Cardiac septum (tissue), 1 donor: Measurements from ENCODE around the gene QTRT2. TPM values are rescaled to one million over a fixed set of nuclear protein-coding genes. Genes with fewer than 3 reads are reported as not detected.

ENCODE experiments used
- DNase-seq: peaks from one replicate; pipeline ENCODE4 v3.0.0-alpha.2; 2020; ENCODE audit warnings: low spot score
- intact Hi-C: fragments of 100-400 bp; cut with DNase I; formaldehyde crosslinking; loops from one replicate; pipeline ENCODE4 v1.14.0; 2022
- long read RNA-seq: library from polyadenylated mRNA; unstranded; transcript quantifications from one replicate; pipeline ENCODE4 v2.0.0, GENCODE V29; 2021
- total RNA-seq: library from RNA; stranded (reverse); fragmentation: NEBNext Ultra II Directional; extraction: Animal tissue kit (Norgen Biotek cat#: 25700); gene quantifications from one replicate; pipeline ENCODE4 v1.2.1, GENCODE V29; 2021
- donor health status: DM: no; HTN: no; CAD: no.

QTRT2 gene
- total RNA-seq, result 6.5 TPM
- long read RNA-seq, partial matches to known transcripts, result 1 of 7 reads
- long read RNA-seq, other reads (novel, unspliced or antisense), result 4 of 7 reads

DNA sequence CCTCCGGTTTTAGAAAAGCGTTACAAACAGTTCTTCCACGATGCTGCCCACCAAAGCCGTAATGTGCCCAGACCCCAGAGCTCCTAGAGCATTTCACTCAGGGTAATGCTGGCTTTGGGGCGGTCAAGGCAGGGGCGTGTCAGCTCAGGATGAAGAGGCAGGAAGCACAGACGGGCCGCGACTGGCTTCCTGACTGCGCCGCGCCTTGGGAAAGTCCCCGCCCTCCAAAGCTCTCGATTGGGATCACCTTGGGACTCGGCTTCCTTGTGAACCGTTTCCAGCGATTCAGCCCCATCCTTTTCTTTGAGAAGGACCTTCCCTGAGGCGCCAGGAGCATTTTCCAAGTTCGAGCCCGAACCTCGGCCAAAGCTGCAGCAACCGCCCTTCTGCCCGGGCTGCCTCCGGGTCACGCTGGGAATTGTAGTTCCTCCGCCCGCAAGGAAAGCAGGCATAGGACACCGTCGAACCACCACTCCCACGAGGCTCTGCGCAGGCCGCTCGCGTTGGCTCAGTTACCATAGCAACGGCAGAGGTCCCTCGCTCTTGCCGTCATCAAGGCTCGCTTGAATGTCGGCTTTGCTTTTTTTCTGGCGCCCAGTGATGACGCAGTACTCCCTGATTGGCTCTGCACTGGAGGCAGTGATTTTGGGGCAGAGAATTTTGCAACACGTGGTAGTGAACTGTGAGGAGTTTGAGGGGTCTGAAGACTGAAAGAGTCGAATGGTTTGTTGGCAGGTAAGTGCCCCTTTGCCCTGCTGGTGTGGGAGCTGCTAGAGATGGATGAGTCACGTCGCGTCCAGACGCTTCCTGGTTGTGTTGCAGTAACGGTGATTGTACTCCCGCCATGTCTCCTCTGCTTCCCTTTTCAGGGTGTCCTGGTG, at the start of gene QTRT2, which contains the start of gene CCDC191:
Gene QTRT2 (plus strand): TSS at position 608 of the 881 bp plus-strand sequence. CDS start 8,521 bp downstream, outside the sequence.
Gene CCDC191 (minus strand): TSS at position 397 of the 881 bp plus-strand sequence. CDS start 60 bp downstream, at position 337.
- peak; percentile 100 for DNase-seq
- intact Hi-C loops, result loop anchor here (5.0 to 10.0 kb wide), 3 partner anchors 98 to 309 kb away; partner anchors contain the start of genes ATP6V1A, GRAMD1C and NAA50

DNA sequence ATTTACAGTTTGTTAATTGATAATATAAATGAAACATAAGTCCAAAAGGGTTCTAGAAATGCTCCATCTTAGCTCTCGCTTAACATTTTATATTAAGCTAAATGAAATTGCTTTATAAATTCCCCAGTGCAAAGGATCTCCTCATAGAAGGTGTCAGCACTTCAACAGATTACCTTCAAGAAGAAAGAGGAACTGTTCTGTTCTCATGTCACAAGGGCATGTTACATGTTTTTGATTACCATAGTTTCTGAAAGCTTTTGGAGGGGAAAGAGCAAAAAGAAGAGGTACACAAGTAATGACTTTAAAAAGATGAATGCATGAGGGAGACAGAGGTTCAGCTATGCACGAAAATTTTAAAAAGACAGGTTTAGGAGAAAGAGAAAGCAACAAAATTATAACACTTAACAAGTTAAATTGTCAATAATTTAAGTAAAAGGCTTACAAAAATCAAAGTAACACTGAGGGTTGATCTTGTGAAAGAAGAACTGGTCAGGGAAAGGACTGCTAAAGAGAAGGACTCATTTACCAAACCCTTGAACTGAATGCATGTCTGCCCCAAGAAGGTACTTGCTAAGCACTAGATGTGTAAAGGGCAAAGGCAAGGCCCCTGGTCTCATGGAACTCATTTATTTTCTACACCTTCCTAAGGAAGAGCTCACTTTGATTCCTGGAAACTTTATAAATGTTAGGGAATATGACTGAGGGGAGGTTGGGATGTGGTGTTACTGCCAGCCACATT, 45.3 kb upstream of the QTRT2 start:
- DNase-seq, result no peak
- intact Hi-C loops, result no loop called here

DNA sequence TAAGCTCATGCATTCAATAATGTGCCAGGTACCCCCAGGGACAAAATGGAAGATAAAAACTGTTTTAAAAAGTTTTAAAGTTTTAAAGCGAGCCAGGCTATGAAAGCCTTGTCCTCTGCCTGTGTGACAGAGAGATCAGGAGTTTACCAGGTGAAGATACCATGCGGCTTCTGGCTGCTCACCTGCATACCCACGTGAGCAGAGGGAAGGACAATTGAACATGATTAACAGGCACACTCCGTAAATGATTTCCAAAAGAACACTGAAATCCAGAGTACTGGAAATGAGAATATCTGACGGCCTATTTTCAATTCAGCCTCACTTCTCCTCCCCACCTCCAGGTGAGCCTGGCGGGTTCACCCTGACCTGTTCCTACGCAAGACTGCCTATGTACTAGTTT, 42.3 kb upstream of the QTRT2 start:
- no peak for DNase-seq
- intact Hi-C loops, result no loop called here

DNA sequence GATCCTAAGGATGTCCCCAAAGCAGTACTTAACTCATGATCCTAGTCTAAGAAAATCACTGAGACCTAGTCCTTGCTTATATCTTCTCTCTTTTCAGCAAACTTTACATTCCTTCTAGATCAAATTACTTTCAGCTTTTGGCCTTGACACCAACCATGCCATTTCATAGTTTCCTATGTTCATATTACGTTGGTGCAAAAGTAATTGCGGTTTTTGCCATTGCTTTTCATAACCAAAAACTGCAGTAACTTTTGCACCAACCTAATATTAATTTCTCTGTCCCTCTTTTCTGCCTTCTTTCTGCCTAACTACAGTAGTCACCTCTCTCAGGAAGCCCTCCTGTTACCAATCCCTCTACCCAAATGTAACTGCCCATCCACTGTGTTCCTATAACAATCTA, 37.1 kb upstream of the QTRT2 start:
- DNase-seq, result no peak
- intact Hi-C loops, result no loop called here

DNA sequence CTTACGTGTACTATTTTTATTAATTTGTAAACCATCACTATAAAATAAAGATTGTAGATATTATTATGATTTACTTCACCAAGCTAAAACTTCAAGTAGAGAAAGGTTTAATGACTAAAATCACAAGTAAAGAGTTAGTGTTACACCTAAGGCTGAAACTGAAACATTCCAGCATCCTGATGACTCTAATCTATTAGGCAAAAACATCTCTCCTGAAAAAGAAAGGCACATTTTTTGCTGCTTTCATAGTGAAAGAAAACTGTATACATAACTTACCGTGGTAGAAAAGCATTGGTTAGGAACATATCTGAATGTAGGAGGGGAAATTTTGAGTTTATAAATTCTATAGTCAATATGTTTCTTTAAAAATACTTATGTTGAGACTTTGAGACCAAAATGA, 35.6 kb upstream of the QTRT2 start:
- no peak for DNase-seq
- intact Hi-C loops, result no loop called here

DNA sequence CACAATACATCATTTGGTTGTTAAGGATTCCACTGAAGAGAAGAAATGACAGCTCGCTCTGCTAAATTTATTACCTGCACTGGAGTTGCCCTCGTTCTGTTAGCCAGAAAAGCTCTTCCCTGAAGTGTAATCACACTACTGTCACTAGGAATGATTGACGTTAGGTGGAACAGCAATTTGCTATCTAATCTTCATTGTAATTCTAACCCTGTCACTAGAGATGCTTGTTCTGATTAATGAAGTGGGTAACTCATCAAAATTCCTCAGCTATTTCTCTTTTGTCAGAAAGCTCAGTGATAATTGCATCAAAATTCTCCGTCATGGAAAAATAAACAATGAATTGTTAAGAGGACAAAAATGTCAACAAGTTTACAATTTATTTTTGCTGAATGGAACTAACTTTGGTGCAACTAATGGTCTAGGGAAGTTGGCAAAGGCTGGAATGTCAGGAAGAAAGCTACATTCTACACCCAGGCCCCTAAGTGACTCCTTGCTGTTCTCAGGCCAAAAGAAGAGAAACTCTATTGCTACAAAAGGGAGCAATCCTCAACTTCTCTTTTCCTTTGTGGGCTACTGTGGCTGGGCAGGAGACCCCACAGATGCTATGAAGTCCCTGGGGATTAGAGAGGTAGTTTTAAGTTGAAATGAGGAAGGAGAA, 34.3 kb upstream of the QTRT2 start:
- intact Hi-C loops, result no loop called here
- DNase-seq, result no peak

DNA sequence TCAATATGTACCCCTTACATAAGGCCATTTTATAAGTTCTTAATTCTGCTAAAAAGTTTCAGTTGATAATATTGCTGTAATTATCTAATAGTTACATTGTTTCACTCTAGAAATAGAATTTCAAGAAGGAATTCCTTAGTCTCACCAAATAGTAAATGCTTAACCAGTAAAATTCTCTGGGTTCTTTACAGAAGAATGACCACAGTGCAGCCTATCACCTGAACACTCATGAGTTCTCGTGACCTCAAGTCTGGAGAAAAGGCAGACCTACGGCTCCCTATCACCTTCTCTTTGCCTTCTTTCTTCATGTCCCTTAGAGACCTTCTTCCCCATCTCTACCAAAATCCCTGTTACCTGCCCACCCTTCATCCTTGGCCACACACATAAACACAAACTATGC, 31.1 kb upstream of the QTRT2 start:
- DNase-seq, result no peak
- intact Hi-C loops, result no loop called here

DNA sequence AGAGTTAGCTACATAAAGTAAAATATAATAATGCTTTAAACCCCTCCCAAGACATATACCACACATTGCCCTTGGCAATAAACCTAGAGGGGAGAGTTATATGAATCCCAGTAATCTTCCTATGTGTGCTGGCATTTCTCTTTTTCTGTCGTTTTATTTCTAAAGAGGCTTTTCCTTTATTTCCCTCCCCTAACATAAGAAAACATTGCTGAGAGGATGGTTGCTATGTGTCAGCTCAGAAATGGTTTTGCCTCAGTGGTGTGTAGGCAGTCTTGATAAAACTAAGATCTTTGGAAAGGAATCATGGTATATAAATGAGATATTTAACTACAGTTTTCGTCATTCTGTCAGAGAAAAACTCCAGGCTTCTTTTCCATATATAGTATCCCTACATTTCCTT, 30.2 kb upstream of the QTRT2 start:
- DNase-seq, result no peak
- intact Hi-C loops, result no loop called here

DNA sequence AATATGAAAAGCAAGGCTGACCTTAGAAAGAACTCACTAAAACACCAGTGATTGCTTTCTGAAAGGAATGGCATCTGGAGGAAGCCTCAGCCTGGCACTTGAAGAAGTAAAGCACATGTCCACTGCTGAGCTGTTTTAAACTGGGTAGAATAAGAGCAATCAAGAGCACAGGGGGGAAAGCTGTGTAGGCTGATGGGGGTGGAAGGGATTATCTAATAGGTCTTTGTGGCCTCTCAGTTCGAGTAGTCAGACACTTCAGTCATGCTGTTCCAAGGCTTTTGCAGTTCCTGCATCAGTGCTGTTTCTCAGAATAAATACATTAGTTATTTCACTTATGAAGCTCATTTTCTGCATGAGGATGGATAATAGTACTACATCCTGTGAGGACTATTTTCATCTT, 22.8 kb upstream of the QTRT2 start:
- DNase-seq, result no peak
- intact Hi-C loops, result no loop called here

DNA sequence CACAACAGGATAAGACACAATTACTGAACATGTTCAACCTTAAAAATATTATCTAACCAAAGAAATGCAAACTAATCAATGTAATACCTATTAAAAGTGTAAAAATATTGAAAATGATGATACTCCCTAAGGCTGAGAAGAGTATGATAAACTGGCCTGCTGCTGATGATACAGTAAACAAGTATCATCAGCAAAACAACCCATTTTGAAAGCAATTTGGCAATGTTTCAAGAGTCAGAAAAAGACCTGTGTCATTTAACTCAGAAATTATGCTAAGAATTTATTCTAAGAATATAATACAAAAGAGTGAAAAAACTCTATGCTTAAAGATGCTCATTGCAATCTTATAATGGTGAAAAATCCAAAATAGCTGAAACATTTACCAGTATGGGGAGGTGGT, 22.3 kb upstream of the QTRT2 start:
- intact Hi-C loops, result no loop called here
- no peak for DNase-seq

DNA sequence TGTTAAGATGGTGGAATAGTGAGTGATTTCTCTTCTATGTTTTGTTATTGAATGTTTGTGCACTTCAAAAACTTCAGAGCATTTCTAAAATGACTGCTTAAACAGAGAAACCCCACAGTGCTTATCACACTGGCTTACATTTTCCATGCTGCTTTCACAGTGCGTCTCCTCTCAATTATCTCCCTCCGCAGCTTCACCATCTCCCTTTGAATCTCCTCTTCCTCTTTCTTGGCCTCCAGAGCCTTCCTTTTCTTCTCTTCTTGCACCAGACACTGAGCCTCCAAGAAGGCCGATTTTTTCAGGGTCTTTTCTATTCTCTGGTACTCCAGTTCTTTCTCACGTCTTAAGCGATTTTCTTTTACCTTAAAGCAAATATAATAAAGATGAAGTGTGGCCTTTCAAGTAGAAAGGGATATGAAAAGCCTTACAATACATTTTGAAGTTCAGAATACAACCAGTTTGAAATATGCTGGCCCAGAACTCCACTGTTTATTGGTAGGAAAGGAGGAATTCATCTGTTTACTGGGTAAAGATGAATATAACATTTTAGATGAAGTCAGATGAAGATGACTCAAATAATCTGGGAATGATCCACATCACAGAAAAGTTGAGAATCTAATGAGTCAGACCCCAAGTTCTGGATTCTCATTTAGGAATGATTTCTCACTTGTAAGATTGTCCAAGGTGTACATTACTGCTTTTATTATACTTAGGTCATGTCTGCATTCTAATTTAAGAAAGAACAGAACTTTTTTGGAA, 21.6 kb upstream of the QTRT2 start:
- no peak for DNase-seq
- intact Hi-C loops, result no loop called here

DNA sequence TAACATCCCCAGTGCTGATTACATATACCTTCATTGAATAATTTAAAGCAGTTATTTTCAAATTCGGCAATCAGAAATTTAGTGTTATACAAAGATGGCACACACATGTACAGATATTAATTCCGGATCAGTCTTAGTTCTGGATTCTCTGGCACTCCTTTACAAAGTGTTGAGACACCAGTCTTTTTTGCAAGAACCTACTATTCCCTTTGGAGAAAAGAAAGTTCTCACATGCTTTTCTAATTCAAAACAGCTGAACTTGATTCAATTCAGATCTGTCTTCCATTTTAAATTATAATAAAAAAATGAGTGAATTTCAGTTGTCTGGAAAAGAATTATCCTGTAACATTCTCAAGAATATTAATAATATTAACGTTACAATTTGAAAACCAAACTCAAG, 20.6 kb upstream of the QTRT2 start:
- intact Hi-C loops, result no loop called here
- no peak for DNase-seq

DNA sequence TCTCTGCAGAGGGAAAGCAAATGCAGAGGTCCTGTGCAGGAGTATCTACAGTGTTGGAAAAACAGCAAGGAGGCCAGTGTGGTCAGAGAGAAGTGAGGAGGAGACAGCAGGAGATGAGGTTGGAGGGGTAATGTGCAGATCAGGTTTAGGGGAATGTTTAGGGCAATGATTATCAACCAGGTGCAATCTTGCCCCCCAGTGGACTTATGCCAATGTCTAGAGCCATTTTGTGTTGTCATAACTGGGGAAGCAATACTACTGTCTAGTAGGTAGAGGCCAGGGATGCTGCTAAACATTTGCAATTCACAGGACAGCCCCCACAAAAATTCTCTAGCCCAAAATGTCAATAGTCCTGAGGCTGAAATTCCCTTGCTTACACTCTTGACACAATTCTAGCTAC, 13.3 kb upstream of the QTRT2 start:
- DNase-seq, result no peak
- intact Hi-C loops, result no loop called here

DNA sequence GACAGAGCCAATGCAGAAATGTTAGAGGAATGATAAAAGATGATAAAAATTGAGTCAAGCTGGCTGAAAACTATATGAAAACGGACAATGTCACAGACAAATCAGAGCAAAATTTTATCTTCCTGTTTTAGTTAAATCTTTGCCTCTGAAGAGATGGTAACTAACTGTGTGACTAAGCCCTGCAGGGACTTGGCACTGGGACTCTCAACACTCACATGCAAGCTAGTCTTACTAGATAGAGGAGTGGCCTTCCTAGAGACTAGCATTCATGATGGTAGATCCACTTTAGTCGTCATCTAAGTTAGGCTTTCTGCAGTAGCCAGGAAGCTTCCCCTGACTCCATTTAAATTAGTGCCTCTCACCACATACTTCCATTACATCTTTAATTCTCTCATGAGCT, 4.3 kb upstream of the QTRT2 start:
- intact Hi-C loops, result loop anchor here (10.0 kb wide), 2 partner anchors 103 to 217 kb away; partner anchors contain the start of gene GRAMD1C
- no peak for DNase-seq

DNA sequence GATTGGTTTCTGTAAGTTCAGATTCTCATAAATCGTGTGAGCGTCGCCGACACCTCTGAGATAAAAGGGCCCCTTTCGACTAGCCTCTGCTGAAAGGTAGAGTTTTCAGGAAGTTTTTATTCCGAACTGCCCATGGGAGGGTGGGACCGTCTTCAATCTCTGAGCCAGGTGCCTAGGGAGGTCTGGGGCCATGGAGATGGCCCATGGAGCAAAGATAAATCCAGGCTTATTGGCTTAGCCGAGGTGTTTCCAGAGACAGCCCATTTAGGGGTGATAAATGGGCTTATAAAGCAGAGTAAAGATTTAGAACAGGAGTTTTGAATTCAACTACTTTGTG, 442 bp downstream of the QTRT2 start:
- intact Hi-C loops, result loop anchor here (5.0 to 10.0 kb wide), 3 partner anchors 98 to 310 kb away; partner anchors contain the start of genes ATP6V1A, GRAMD1C and NAA50
- DNase-seq, result no peak

DNA sequence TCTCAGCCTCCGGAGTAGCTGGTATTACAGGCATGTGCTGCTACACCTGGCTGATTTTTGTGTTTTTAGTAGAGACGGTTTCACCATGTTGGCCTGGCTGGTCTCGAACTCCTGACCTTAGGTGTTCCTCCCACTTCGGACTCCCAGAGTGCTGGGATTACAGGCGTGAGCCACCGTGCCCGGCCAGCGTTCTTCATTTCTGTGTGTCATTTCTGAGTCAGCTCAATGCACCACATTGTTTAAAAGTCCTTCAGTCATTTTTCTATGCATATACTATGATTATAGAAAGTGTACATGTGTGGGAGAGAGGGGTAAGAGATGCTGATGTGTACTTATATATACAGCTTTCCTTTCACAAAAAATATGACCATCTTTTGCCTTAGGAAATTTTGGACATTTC, 2.1 kb downstream of the QTRT2 start:
- intact Hi-C loops, result loop anchor here (5.0 to 10.0 kb wide), 3 partner anchors 96 to 311 kb away; partner anchors contain the start of genes ATP6V1A, GRAMD1C and NAA50

DNA sequence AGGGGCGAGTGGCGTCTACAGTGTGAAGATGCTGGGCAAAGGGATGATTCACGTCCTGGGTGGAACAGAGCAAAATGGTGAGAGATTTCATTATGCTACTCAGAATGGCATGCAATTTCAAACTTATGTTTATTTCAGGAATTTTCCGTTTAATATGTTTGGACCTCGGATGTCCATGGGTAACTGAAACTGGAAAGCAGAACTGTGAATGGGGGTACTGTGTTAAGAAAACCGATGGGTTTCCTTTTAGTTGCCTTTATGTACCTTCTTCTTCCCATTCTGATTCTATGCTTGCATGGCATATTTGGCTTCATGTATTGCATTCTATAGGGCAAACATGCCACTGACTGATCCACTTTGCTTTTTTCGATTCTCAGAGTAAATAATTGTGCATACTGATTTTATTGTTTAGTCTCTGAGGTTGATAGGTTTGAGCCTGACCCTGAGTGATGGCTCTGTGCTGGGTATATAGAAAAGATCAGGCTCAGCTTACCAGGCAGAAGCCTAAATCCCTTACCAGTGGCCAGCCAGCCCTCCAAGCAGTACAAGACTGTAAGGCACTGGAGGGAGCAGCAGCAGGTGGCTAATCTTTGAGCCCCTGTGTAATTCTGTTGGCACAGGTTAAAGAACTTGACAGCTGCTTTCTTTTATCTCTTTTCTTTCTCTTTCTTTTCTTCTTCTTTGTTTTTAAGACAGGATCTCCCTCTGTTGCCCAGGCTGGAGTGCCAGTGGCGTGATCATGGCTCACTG, 4.5 kb downstream of the QTRT2 start:
- DNase-seq, result no peak
- intact Hi-C loops, result no loop called here

More for the DNA sequence above, 2.1 kb downstream of the QTRT2 start:
- DNase-seq, result no peak

DNA sequence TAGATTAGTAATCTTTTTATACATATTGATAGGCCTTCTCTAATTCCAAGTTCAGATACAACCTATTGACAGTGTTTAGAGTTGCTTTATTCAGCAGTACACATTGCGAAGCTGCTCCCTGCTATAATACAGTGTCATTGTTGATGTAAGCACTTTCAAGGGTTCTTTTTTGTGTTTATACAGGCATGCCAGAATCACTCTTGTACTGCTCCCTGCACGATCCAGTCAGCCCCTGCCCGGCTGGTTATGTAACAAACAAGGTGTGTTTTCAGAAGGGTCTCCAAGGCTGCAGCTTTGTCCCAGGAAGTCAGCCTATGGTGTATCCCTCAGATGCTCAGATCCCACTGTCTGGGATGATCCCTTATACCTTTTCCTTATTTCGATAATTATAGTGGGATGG, 11.3 kb downstream of the QTRT2 start:
- no peak for DNase-seq
- intact Hi-C loops, result no loop called here
